Measurements from ENCODE around the gene RNF151. TPM values are rescaled to one million over a fixed set of nuclear protein-coding genes. Genes with fewer than 3 reads are reported as not detected.
"Not testable (repeated sequence)": the region's sequence is repeated elsewhere in the genome, so short reads cannot be mapped to it uniquely, and the experiment has no call there.

The RNF151 gene
- polyA plus RNA-seq (ENCODE audit: insufficient read length): not detected

GRCh38 chr16:1966460-1966859 is at the start of gene RNF151:
TSS of gene RNF151 (plus strand) at chr16:1966856. CDS start at chr16:1966882, 26 bp downstream.
- no peak for DNase-seq (ENCODE audit: low read depth)

DNA sequence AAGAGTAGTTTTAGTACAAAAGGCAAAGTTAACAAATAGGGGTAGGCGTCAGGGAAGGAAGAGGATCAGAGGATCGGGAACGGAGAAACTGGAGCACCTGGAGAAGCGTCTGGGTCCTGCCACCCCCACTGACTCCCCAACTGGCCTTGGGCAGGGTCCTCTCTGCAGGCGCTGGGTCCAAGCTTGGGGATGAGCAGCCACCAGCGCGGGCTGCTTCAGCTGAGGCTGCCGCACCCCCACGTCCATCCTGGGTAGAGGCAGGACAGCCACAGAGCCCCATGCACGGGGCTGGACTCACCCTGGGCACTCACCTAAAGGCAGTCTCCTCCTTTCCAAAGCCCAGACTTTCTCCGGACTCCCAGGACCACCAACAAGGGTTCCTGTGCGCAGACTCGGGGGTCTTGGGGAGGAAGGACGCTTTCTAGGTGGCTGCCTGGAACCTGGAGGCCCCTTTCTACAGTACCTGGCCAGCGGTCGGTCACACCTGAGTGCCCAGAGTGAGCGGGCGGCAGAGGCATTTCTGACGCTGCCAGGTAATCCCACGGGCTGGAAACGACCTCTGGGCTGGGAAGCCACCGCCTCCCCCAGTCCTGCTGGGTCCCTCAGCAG is 49.5 kb upstream of the RNF151 start:
- no peak for DNase-seq (ENCODE audit: low read depth)

DNA sequence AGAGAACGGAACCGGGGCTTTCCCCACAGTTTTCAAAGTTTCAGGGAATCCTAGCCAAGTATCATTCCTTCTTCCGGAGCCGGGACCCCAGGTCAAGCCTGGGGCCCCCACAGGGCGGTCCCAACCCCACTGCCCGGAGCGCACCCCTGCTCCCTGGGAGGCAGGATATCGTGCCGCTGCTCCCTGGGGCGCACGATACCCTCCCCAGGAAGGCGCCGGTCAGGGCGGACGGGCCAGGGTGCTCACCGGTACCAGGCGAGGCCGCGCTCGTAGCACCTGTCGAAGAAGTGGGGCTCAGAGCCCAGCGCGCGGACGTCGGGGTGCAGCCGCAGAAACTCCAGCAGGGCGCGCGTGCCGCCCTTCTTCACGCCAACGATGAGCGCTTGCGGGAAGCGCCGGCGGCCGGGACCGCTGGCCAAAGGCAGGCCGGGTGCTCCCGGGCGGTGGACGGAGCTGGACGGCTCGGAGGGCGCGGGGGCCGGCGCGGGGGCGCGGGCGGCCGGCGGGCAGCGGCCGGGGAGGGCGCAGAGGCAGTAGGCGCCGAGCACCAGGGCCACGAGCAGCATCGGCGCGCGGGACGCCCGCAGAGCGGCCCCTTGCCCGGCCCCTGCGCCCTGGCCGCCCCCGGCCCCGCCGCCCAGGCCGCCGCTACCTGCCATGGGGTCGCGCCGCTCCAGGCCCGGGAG is 48.8 kb upstream of the RNF151 start:
- DNase-seq (ENCODE audit: low read depth): no peak

- DNase-seq (ENCODE audit: low read depth): no peak
These were observed 48.0 kb upstream of the RNF151 start, which contains the start of gene HS3ST6 for GRCh38 chr16:1918351-1919326. TSS of gene HS3ST6 (minus strand) at chr16:1918415. CDS start at chr16:1918323, 92 bp downstream.

GRCh38 chr16:1919327-1919998 is 47.2 kb upstream of the RNF151 start:
- no peak for DNase-seq (ENCODE audit: low read depth)

DNA sequence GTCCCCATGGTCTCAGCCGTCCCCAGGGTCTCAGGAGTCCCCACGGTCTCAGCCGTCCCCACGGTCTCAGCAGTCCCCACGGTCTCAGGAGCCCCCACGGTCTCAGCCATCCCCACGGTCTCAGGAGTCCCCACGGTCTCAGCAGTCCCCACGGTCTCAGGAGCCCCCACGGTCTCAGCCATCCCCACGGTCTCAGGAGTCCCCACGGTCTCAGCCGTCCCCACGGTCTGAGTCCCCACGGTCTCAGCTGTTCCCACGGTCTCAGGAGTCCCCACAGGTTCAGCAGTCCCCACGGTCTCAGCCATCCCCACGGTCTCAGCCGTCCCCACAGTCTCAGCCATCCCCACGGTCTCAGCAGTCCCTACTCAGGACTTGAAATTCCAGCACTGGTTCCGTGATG is 46.5 kb upstream of the RNF151 start:
- not testable (repeated sequence) for DNase-seq (ENCODE audit: low read depth)

- no peak for DNase-seq (ENCODE audit: low read depth)
These were observed 45.9 kb upstream of the RNF151 start for GRCh38 chr16:1920727-1921171.

DNA sequence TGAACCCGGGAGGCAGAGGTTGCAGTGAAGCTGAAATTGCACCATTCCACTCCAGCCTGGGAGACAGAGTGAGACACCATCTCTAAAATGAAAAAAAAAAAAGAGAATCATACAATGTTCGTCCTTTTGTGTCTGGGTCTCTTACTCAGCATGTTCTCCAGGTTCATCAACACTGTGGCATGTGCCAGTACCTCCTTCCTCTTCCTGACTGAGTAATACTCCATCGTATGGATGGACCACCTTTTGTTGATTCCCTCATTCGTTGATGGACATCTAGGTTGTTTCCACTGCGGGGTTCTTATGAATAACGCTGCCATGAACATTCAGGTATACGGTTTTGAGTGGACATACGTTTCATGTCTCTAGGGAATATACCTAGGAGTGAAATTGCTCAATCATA is 44.3 kb upstream of the RNF151 start:
- DNase-seq (ENCODE audit: low read depth): no peak

DNA sequence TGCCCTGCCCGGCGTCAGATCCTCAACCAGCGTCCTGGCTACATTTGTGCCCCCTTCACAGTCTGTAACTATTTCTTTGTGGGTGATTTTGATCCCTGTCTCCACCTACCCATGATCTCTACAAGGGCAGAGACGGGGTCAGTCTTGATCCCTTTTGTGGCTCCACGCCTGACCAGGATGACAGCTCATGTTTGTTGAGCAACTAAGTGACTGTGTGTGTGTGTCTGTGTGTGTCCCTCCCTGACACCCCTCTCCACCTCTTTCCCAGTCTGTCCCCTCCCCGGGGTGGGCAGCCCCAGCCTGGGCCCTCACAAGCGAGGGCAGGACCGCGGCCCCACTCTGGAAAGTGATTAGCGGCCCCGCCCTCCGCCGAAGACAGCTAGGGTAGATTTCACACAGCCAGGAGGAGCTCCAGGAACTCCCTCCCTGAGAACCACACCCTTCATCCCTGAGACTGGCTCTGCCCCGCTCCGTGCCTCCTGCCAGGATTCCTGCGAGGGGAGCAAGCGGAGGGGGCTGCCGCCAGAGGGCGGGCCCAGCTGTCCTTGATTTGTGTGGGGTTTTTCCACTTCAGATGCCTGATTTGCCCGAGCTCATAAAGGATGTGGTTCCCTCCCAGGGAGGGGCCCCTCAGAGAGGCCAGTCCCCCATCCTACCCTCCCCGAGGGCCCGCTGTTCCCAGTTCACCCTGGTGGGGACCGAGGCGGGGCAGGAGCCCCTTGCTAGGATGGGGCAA is 43.2 kb upstream of the RNF151 start:
- DNase-seq (ENCODE audit: low read depth): no peak

- DNase-seq (ENCODE audit: low read depth): no peak
These were observed 42.6 kb upstream of the RNF151 start for GRCh38 chr16:1924095-1924494.

- no peak for DNase-seq (ENCODE audit: low read depth)
These were observed 40.4 kb upstream of the RNF151 start for GRCh38 chr16:1926271-1926670.

DNA sequence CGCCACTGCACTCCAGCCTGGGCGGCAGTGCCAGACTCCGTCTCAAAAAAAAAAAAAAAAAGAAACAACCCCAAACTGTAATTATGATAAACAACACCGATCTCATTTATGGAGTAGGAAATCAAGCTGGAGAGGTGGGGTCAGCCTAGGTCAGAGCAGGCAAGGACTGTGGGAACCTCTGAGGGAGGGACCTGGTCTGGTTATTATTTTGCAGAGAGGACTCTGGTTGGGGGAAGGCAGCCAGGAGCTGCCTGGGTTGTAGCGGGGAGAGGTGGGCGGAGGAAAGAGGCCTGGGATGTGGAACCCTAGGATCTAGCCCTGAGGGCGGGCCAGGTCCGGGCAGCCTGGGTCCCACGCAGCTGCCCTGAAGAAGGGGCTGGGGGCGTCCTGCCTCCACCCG is 37.6 kb upstream of the RNF151 start:
- no peak for DNase-seq (ENCODE audit: low read depth)

- peak; percentile 49 for DNase-seq (ENCODE audit: low read depth)
These were observed 36.9 kb upstream of the RNF151 start for GRCh38 chr16:1929578-1930337.

DNA sequence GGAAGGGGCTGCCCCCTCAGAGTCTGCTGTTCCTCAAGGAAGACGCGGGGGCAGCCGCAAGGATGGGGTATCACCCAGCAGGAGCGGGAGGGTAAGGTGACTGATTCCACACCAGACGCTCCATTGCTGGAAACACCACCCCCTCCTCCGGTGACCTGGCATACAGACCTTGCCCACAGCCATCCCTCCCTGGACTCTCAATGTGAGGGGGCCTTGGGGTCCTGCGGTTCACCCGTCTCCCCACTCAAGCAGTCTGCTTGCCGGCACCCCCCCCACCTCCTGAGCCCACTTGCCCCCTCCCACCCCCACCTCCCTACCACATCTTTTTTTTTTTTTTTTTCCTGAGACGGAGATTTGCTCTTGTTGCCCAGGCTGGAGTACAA is 36.3 kb upstream of the RNF151 start:
- DNase-seq (ENCODE audit: low read depth): no peak

- DNase-seq (ENCODE audit: low read depth): no peak
These were observed 34.3 kb upstream of the RNF151 start for GRCh38 chr16:1932050-1933028.

DNA sequence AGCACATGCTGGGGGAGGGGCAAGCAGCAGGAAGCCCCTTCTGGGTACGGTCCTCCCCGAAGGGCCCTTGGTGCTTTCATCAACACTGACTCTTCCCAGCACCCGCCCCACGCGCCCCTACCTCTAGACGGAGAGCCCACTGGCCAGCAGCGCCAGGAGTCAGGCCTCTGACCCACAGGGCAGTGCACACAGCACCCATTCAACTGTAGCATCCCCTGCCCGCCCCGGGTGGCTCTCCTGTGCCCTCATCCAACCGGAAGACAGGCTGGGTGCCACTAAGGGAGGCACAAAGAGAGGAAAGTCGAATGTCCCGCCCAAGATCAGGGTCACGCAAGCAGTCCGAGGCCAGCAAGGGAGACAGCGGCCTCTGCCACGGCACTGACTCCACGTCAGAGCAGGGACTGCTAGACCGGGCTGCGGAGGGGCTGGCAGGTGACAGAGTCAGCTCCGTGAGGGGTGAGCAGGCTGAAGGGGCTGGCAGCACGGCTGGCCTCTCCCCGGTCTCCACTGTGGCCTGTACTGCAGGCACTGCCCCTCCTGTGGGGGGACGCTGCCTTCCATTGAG is 33.5 kb upstream of the RNF151 start:
- DNase-seq (ENCODE audit: low read depth): no peak

DNA sequence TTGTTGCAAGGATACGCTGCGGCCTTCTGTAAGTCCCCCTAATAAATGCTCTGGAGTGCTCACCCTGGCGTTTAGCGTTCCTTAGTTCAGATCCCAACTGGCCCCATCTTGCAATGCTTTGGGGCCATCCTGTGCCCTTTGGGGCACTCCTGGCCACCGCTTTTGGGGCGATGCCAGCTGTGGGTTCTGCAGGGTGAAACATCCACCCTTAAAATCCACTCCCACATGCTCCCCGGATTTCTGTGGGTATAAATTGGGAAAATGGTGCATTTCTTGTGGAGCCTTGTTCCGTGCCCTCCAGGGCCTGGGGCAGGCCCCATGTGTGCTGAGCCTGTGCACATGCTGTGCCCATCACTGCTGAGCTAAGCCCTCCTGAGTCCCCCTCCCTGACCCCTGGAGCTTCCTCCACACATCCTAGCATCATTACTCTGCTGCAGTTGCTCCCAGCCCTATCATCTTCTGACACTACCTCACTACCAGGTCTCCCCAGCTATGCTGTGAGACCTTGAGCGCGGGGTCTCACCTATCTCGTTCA is 29.6 kb upstream of the RNF151 start:
- no peak for DNase-seq (ENCODE audit: low read depth)

DNA sequence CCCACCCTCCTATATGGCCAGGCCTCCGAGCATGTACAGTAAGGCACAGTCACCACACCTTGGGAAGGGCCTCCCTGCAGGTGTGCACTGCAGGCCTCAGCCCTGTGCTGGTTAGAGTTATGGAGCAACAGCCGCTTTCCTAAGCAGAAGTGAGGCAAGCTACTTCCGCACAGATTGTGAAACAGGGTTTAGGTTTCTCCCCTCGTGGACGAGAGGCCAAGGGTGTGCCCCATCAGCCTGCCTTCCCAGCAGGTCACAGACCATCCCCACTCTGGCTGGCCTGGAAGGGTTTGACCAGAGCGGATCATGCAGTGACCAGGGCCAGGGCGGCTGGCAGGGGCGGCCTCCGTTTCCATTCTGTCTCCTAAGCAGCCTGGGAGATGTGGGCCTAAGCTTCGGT is 28.3 kb upstream of the RNF151 start:
- no peak for DNase-seq (ENCODE audit: low read depth)

All from forelimb muscle (tissue), 1 donor.